Liver (tissue), 9 donors: Measurements from ENCODE around the gene MYCL. TPM values are rescaled to one million over a fixed set of nuclear protein-coding genes. Genes with fewer than 3 reads are reported as not detected.

Experiments
- DNase-seq: peaks from one replicate; pipeline ENCODE4 v3.0.0-alpha.2; 2017; ENCODE audit warnings: low spot score
- H3K27ac ChIP-seq, 2 donors: one replicate each; pipeline ENCODE4 v1.7.0; 2013; ENCODE audit warnings: inconsistent platforms in 2 of 2, low read length in 2 of 2, control low read depth in 1 of 2, low read depth in 1 of 2, mild to moderate bottlenecking in 1 of 2
- H3K27me3 ChIP-seq, 4 donors: one replicate each; pipeline versions ENCODE4 v1.6.1 to v1.7.0; 2013; ENCODE audit warnings: low read length in 3 of 4, inconsistent platforms in 1 of 4, mild to moderate bottlenecking in 1 of 4, moderate library complexity in 1 of 4; ENCODE audit not compliant: control insufficient read depth in 4 of 4, insufficient read depth in 4 of 4
- H3K36me3 ChIP-seq, 4 donors: one replicate each; pipeline versions ENCODE4 v1.6.1 to v1.7.0; 2013; ENCODE audit warnings: low read length in 3 of 4, mild to moderate bottlenecking in 3 of 4, low read depth in 1 of 4, moderate library complexity in 1 of 4; ENCODE audit not compliant: control insufficient read depth in 4 of 4, insufficient read depth in 3 of 4
- H3K4me1 ChIP-seq, 4 donors: one replicate each; pipeline versions ENCODE4 v1.6.1 to v1.7.0; 2013; ENCODE audit warnings: low read length in 3 of 4, mild to moderate bottlenecking in 3 of 4, moderate library complexity in 1 of 4; ENCODE audit not compliant: control insufficient read depth in 4 of 4, insufficient read depth in 4 of 4
- H3K4me3 ChIP-seq, 3 donors: one replicate each; pipeline versions ENCODE4 v1.6.1 to v1.7.0; 2013; ENCODE audit warnings: low read length in 3 of 3, control low read depth in 1 of 3, low read depth in 1 of 3, mild to moderate bottlenecking in 1 of 3
- H3K9ac ChIP-seq, 2 donors: one replicate each; pipeline ENCODE4 v1.7.0; 2013; ENCODE audit warnings: low read length in 2 of 2, mild to moderate bottlenecking in 2 of 2, moderate library complexity in 2 of 2, control low read depth in 1 of 2, low read depth in 1 of 2
- H3K9me3 ChIP-seq, 4 donors: one replicate each; pipeline versions ENCODE4 v1.6.1 to v1.7.0; 2013; ENCODE audit warnings: low read length in 3 of 4; ENCODE audit not compliant: control insufficient read depth in 4 of 4
- ATF3 ChIP-seq: IDR thresholded peaks from 2 replicates; pipeline ENCODE4 v1.6.1; 2016; ENCODE audit warnings: antibody characterized with exemption
- EGR1 ChIP-seq, 2 donors: IDR thresholded peaks; 2 replicates each; pipeline ENCODE4 v1.6.1; 2016 to 2018; ENCODE audit warnings: antibody characterized with exemption in 2 of 2, low read depth in 2 of 2
- FOXA1 ChIP-seq: IDR thresholded peaks from 2 replicates; pipeline ENCODE4 v1.6.1; 2016; ENCODE audit warnings: antibody characterized with exemption
- GABPA ChIP-seq, 2 donors: IDR thresholded peaks in 1 of 2; conservative IDR thresholded peaks in 1 of 2; 2 replicates each; pipeline ENCODE4 v1.6.1; 2016; ENCODE audit warnings: antibody characterized with exemption in 2 of 2, mild to moderate bottlenecking in 1 of 2, moderate library complexity in 1 of 2
- HNF4G ChIP-seq: IDR thresholded peaks from 2 replicates; pipeline ENCODE4 v1.6.1; 2016; ENCODE audit warnings: antibody characterized with exemption
- MAX ChIP-seq: IDR thresholded peaks from 2 replicates; pipeline ENCODE4 v1.6.1; 2016; ENCODE audit warnings: antibody characterized with exemption
- NR2F2 ChIP-seq: IDR thresholded peaks from 2 replicates; pipeline ENCODE4 v1.6.1; 2016; ENCODE audit warnings: antibody characterized with exemption
- RXRA ChIP-seq, 2 donors: IDR thresholded peaks; 2 replicates each; pipeline ENCODE4 v1.6.1; 2017 to 2018; ENCODE audit warnings: antibody characterized with exemption in 2 of 2, mild to moderate bottlenecking in 1 of 2
- TAF1 ChIP-seq: conservative IDR thresholded peaks from 2 replicates; pipeline ENCODE4 v1.6.1; 2016; ENCODE audit warnings: antibody characterized with exemption, mild to moderate bottlenecking
- YY1 ChIP-seq: IDR thresholded peaks from 2 replicates; pipeline ENCODE4 v1.6.1; 2016; ENCODE audit warnings: antibody characterized with exemption, mild to moderate bottlenecking
- ZBTB33 ChIP-seq: IDR thresholded peaks from 2 replicates; pipeline ENCODE4 v1.6.1; 2016; ENCODE audit warnings: antibody characterized with exemption
- WGBS: extraction: QIAGEN DNeasy Blood & Tissue Kit; methylation state at CpG from one replicate; pipeline ENCODE4 v1.1.7; 2013; 5-methylcytosine and 5-hydroxymethylcytosine counted together
- polyA plus RNA-seq, 2 donors: library from polyadenylated mRNA; stranded (reverse) in 1 of 2; unstranded in 1 of 2; fragments of 200-250 nt in 1 of 2; fragments of >200 nt in 1 of 2; fragmentation: Nextera tagmentation in 1 of 2; extraction: Ambion mirVana in 1 of 2; gene quantifications; one replicate each; pipeline versions ENCODE4 v1.2.1 to v1.2.3, GENCODE V29; 2013 to 2015
- total RNA-seq, 2 donors: library from RNA; depleted of rRNA; stranded (reverse); fragments of >200 nt; gene quantifications; one replicate each; pipeline ENCODE4 v1.2.3, GENCODE V29; 2014
- donor health status: healthy.
- donor health status: healthy.
- donor health status: healthy.
- donor health status: healthy.
- donor health status: healthy.

MYCL gene
- total and polyA plus RNA-seq, 4 donors = 1.8 to 6.6 (median 2.5) TPM

- Histone ChIP-seq H3K27me3 (no peaks in the 10 kb centered on the region), H3K36me3 (no peaks in the 10 kb centered on the region), H3K4me3 (no peak overlapping the region), H3K27ac (no peak overlapping the region), H3K4me1 (no peaks in the 10 kb centered on the region), H3K9ac (no peak overlapping the region), H3K9me3 (no peaks in the 10 kb centered on the region)
- WGBS = 95% methylated on average over 2 of the region's 2 CpGs
- no peak for DNase-seq
- TF ChIP-seq HNF4G (no peak), MAX (no peak), ZBTB33 (no peak), TAF1 (no peak), YY1 (no peak), ATF3 (no peak), EGR1 (IDR thresholded peaks at IDR 0.05; ENCODE audit: low read depth in 2 of 2) (no peak), FOXA1 (no peak), GABPA (IDR thresholded peaks at IDR 0.05 in 1 of 2, conservative IDR thresholded peaks at IDR 0.05 in 1 of 2) (no peak)
Measured at GRCh38 chr1:39908534-39908933, 6.8 kb upstream of the MYCL start.

DNA sequence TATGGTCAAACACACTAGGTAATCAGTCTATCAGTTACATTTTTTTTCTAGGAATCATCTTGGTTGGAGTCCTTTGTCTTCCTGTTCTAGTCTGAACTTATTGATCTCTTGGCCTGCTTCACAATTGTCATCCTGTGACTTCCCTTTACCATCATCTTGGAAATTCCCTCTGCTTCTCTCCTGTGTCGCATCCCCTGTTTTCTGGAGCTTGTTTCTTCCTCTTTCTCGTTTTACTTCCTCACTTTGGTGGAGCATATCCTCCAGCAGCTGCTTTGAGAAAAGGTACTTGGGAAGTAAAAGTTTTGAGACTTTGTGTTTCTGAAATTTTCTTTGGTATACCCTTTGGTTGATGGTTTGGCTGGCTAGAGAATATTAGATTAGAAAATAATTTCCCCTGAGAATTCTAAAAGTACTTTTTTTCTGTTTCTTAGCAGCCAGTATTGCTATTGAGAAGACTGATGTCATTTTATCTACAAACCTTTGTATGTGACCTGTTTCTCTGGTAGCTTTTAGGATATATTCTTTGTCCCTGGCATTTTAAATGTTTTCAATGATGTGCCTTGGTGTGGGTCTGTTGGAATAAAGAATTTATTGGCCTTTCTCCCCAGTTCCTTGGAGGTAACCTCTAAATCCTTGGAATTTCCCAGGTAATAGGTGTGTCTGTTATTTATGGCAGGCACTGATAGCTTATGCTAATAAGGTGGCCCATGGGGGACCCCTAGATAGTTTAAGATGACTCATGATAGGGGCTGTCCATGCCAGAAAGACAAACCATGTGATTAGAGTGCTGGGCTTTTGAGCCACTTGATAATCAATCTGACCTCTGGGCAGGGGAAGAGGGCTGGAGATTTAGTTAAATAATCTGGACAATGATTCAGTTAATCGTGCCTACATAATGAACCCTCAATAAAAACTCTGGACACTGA lies 6.1 kb upstream of the MYCL start:
- H3K4me3 ChIP-seq = no peak overlapping the region
- no peaks in the 10 kb centered on the region for H3K36me3 ChIP-seq
- no peak for DNase-seq
- no peaks in the 10 kb centered on the region for H3K27me3 ChIP-seq
- H3K27ac ChIP-seq = no peak overlapping the region
- TF ChIP-seq TAF1 (no peak), RXRA (IDR thresholded peaks at IDR 0.05) (no peak), MAX (no peak), ATF3 (no peak), EGR1 (IDR thresholded peaks at IDR 0.05; ENCODE audit: low read depth in 2 of 2) (no peak)
- 74% methylated on average over 3 of the region's 3 CpGs for WGBS
- H3K9me3 ChIP-seq = no peaks in the 10 kb centered on the region
- no peaks in the 10 kb centered on the region for H3K4me1 ChIP-seq
- H3K9ac ChIP-seq = no peak overlapping the region

DNA sequence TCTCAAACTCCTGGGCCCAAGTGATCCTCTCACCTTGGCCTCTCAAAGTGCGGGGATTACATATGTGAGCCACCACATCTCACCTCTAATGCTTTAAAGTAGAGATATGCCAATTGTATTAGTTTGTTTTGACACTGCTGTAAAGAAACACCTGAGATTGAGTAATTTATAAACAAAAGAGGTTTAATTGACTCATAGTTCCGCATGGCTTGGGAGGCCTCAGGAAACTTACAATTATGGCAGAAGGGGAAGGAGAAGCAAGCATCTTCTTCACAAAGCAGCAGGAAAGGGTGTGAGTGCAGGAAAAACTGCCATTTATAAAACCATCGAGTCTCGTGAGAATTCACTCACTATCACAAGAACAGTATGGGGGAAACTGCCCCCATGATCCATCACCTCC lies 3.5 kb upstream of the MYCL start:
- Histone ChIP-seq H3K36me3 (no peaks in the 10 kb centered on the region), H3K9me3 (no peaks in the 10 kb centered on the region), H3K9ac (no peak overlapping the region), H3K4me3 (no peak overlapping the region), H3K27ac (no peak overlapping the region), H3K27me3 (no peaks in the 10 kb centered on the region), H3K4me1 (peaks cover 0 to 14% (median 5%) of the 10 kb centered on the region in 4 donors)
- WGBS = 76% methylated on average over 4 of the region's 4 CpGs
- TF ChIP-seq NR2F2 = no peak
- no peak for DNase-seq
